ENCODE measurements around the gene AADACL2. TPM values are rescaled to one million over a fixed set of nuclear protein-coding genes. Genes with fewer than 3 reads are reported as not detected.

AADACL2 gene
- 0.10 and 0.24 TPM in 2 replicates for total RNA-seq
- polyA plus RNA-seq = not detected in 2 replicates

DNA sequence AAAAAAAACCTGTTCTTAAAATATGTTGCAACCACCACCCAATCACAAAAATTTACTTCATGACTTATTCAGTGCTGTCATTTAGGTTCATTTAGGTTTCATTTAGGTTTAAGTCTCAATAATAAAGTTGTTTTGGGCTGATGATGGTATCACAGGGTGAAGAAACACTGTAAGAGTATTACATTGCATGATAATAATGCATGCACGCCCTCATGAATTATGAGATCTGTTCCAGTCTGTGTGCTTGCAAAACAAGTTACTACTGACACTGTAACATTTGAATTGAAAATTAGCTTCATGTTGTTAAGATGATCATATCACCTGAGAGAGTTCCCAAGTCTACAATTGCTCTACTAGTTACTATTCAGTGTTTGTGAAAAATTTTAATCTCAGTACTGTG is at the start of gene AADACL2:
Gene AADACL2, plus strand, starts transcription at position 315 of the 400 bp plus-strand sequence. CDS start 109 bp downstream, outside the sequence.
- DNase-seq (ENCODE audit: low spot score) = no peak
- no peaks in the 10 kb centered on the region for H3K4me1 ChIP-seq (ENCODE audit: insufficient read depth)
- no peaks in the 10 kb centered on the region for H3K9me3 ChIP-seq (ENCODE audit: low read depth)
- 93% methylated on average over 1 of the region's 1 CpG for WGBS (ENCODE audit: low lambda C conversion rate, missing lambda C conversion rate)
- no peak within 1 kb of the TSS for H2AFZ ChIP-seq
- no peaks in the 10 kb centered on the region for H3K79me2 ChIP-seq
- H3K9me2 ChIP-seq (replicated peaks; ENCODE audit: insufficient read depth) = no peaks in the 10 kb centered on the region
- no peaks in the 10 kb centered on the region for H3K27me3 ChIP-seq
- no peak within 1 kb of the TSS for H3K4me3 ChIP-seq
- no peak within 1 kb of the TSS for H3K27ac ChIP-seq
- no peaks in the 10 kb centered on the region for H4K20me1 ChIP-seq (ENCODE audit: insufficient read depth, poor library complexity, severe bottlenecking)
- H3K4me2 ChIP-seq = no peak within 1 kb of the TSS
- H3K36me3 ChIP-seq (replicated peaks; ENCODE audit: insufficient read depth, low read depth) = no peaks in the 10 kb centered on the region
- no peak for TF ChIP-seq EZH2 (IDR thresholded peaks at IDR 0.05; ENCODE audit: borderline replicate concordance)

- no peaks in the 10 kb centered on the region for H4K20me1 ChIP-seq (ENCODE audit: insufficient read depth, poor library complexity, severe bottlenecking)
- TF ChIP-seq, protein P1, sequence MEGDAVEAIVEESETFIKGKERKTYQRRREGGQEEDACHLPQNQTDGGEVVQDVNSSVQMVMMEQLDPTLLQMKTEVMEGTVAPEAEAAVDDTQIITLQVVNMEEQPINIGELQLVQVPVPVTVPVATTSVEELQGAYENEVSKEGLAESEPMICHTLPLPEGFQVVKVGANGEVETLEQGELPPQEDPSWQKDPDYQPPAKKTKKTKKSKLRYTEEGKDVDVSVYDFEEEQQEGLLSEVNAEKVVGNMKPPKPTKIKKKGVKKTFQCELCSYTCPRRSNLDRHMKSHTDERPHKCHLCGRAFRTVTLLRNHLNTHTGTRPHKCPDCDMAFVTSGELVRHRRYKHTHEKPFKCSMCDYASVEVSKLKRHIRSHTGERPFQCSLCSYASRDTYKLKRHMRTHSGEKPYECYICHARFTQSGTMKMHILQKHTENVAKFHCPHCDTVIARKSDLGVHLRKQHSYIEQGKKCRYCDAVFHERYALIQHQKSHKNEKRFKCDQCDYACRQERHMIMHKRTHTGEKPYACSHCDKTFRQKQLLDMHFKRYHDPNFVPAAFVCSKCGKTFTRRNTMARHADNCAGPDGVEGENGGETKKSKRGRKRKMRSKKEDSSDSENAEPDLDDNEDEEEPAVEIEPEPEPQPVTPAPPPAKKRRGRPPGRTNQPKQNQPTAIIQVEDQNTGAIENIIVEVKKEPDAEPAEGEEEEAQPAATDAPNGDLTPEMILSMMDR (IDR thresholded peaks at IDR 0.05; ENCODE audit: poor library complexity) = no peak
- TF ChIP-seq EZH2 (IDR thresholded peaks at IDR 0.05; ENCODE audit: borderline replicate concordance) (no peak), EZH2phosphoT487 (IDR thresholded peaks at IDR 0.05; ENCODE audit: low read depth, severe bottlenecking, unreplicated experiment) (no peak)
- no peaks in the 10 kb centered on the region for H3K4me1 ChIP-seq (ENCODE audit: insufficient read depth)
- no peak overlapping the region for H3K27ac ChIP-seq
- H3K9me2 ChIP-seq (replicated peaks; ENCODE audit: insufficient read depth) = no peaks in the 10 kb centered on the region
- H3K4me2 ChIP-seq = no peak overlapping the region
- no peaks in the 10 kb centered on the region for H3K9me3 ChIP-seq (ENCODE audit: low read depth)
- no peak for DNase-seq (ENCODE audit: low spot score)
- no peaks in the 10 kb centered on the region for H3K79me2 ChIP-seq
- no peak overlapping the region for H3K4me3 ChIP-seq
- no peaks in the 10 kb centered on the region for H3K36me3 ChIP-seq (replicated peaks; ENCODE audit: insufficient read depth, low read depth)
- H2AFZ ChIP-seq = no peak overlapping the region
- no peaks in the 10 kb centered on the region for H3K27me3 ChIP-seq
Observed at GRCh38 chr3:151684094-151684493, 49.6 kb upstream of the AADACL2 start.

DNA sequence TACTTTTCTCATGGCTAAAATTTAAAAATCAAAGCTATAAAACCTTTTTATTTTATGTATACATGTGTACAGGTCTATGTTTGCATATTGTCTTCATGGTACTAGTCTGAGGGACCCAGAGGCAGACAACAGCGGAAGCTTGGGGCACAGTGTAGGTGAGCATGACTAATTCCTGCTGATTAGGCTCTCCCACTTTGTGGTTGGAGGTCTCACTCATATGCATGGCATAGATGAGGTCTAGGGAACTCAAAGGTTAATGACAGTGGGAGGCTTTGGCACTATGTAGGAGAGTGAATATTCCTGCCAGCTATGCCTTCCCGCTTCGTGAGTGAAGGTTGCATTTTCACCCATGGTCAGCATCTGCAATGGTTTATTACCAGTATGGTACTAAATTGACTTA is 47.5 kb upstream of the AADACL2 start:
- H4K20me1 ChIP-seq (ENCODE audit: insufficient read depth, poor library complexity, severe bottlenecking) = no peaks in the 10 kb centered on the region
- H3K27ac ChIP-seq = no peak overlapping the region
- H2AFZ ChIP-seq = no peak overlapping the region
- H3K27me3 ChIP-seq = no peaks in the 10 kb centered on the region
- DNase-seq (ENCODE audit: low spot score) = no peak
- 84% methylated on average over 3 of the region's 3 CpGs for WGBS (ENCODE audit: low lambda C conversion rate, missing lambda C conversion rate)
- H3K4me1 ChIP-seq (ENCODE audit: insufficient read depth) = no peaks in the 10 kb centered on the region
- H3K79me2 ChIP-seq = no peaks in the 10 kb centered on the region
- H3K36me3 ChIP-seq (replicated peaks; ENCODE audit: insufficient read depth, low read depth) = no peaks in the 10 kb centered on the region
- no peak for TF ChIP-seq EZH2phosphoT487 (IDR thresholded peaks at IDR 0.05; ENCODE audit: low read depth, severe bottlenecking, unreplicated experiment)
- no peak for TF ChIP-seq EZH2 (IDR thresholded peaks at IDR 0.05; ENCODE audit: borderline replicate concordance)
- TF ChIP-seq, protein P1 (IDR thresholded peaks at IDR 0.05; ENCODE audit: poor library complexity) = no peak
- no peaks in the 10 kb centered on the region for H3K9me3 ChIP-seq (ENCODE audit: low read depth)
- no peak overlapping the region for H3K4me2 ChIP-seq
- no peaks in the 10 kb centered on the region for H3K9me2 ChIP-seq (replicated peaks; ENCODE audit: insufficient read depth)
- no peak overlapping the region for H3K4me3 ChIP-seq

GRCh38 chr3:151687076-151687475 is 46.7 kb upstream of the AADACL2 start:
- TF ChIP-seq, protein P1 (IDR thresholded peaks at IDR 0.05; ENCODE audit: poor library complexity) = no peak
- TF ChIP-seq EZH2phosphoT487 (IDR thresholded peaks at IDR 0.05; ENCODE audit: low read depth, severe bottlenecking, unreplicated experiment) (no peak), EZH2 (IDR thresholded peaks at IDR 0.05; ENCODE audit: borderline replicate concordance) (no peak)
- Histone ChIP-seq H3K9me2 (replicated peaks; ENCODE audit: insufficient read depth) (no peaks in the 10 kb centered on the region), H3K9me3 (ENCODE audit: low read depth) (no peaks in the 10 kb centered on the region), H3K27me3 (no peaks in the 10 kb centered on the region), H2AFZ (no peak overlapping the region), H3K79me2 (no peaks in the 10 kb centered on the region), H3K4me1 (ENCODE audit: insufficient read depth) (no peaks in the 10 kb centered on the region), H3K27ac (no peak overlapping the region), H3K36me3 (replicated peaks; ENCODE audit: insufficient read depth, low read depth) (no peaks in the 10 kb centered on the region), H4K20me1 (ENCODE audit: insufficient read depth, poor library complexity, severe bottlenecking) (no peaks in the 10 kb centered on the region), H3K4me2 (no peak overlapping the region), H3K4me3 (no peak overlapping the region)
- no peak for DNase-seq (ENCODE audit: low spot score)
- 49% methylated on average over 5 of the region's 5 CpGs for WGBS (ENCODE audit: low lambda C conversion rate, missing lambda C conversion rate)

Measured in hepatocyte (in vitro differentiated cells).